Measurements from ENCODE around the gene SLC12A6.
"Not testable (repeated sequence)": the region's sequence is repeated elsewhere in the genome, so short reads cannot be mapped to it uniquely, and the experiment has no call there.

Gene SLC12A6

GRCh38 chr15:34337557-34338306 lies at the start of gene SLC12A6:
TSS of gene SLC12A6 (minus strand) at chr15:34337781. CDS start at chr15:34336680, 1,101 bp downstream.
- peak; percentile 71 for DNase-seq

- not testable (repeated sequence) for DNase-seq
Observed at GRCh38 chr15:34381829-34382521, 44.4 kb upstream of the SLC12A6 start.

DNA sequence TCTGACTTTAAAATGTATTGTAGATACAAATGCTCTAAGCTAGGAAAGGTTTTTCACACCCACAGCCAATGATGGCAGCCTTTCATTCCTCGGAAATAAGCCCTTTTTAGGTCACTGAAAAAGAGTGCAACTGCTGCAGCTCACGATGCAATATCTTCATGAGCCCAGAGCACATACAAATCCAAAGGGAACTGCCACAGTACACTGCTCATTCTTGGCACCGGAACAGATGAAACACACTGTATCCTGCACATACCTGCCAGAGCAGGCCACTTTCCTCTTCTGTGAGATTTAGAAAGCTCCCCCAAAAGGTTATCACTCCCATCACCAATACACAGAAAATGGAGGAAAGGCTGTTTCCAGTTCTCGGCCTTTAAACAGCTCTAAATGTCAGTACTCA lies 42.9 kb upstream of the SLC12A6 start:
- not testable (repeated sequence) for DNase-seq

GRCh38 chr15:34376856-34377255 lies 39.3 kb upstream of the SLC12A6 start:
- DNase-seq: no peak

DNA sequence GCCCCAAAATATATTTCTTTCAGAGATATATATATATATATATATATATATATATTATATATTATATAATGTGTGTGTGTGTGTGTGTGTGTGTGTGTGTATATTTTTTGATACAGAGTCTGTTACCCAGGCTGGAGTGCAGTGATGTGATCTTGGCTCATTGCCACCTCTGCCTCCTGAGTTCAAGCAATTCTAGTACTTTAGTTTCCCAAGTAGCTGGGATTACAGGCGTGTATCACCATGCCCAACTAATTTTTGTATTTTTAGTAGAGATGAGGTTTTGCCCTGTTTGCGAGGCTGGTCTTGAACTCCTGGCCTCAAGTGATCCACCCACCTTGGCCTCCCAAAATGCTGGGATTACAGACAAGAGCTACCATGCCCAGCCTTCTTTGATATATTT lies 38.0 kb upstream of the SLC12A6 start:
- not testable (repeated sequence) for DNase-seq

- DNase-seq: no peak
Observed at GRCh38 chr15:34374816-34375215, 37.2 kb upstream of the SLC12A6 start.

GRCh38 chr15:34373951-34374350 lies 36.4 kb upstream of the SLC12A6 start:
- no peak for DNase-seq

GRCh38 chr15:34370643-34371042 lies 33.1 kb upstream of the SLC12A6 start:
- DNase-seq: no peak

- DNase-seq: no peak
Observed at GRCh38 chr15:34370129-34370528, 32.5 kb upstream of the SLC12A6 start.

DNA sequence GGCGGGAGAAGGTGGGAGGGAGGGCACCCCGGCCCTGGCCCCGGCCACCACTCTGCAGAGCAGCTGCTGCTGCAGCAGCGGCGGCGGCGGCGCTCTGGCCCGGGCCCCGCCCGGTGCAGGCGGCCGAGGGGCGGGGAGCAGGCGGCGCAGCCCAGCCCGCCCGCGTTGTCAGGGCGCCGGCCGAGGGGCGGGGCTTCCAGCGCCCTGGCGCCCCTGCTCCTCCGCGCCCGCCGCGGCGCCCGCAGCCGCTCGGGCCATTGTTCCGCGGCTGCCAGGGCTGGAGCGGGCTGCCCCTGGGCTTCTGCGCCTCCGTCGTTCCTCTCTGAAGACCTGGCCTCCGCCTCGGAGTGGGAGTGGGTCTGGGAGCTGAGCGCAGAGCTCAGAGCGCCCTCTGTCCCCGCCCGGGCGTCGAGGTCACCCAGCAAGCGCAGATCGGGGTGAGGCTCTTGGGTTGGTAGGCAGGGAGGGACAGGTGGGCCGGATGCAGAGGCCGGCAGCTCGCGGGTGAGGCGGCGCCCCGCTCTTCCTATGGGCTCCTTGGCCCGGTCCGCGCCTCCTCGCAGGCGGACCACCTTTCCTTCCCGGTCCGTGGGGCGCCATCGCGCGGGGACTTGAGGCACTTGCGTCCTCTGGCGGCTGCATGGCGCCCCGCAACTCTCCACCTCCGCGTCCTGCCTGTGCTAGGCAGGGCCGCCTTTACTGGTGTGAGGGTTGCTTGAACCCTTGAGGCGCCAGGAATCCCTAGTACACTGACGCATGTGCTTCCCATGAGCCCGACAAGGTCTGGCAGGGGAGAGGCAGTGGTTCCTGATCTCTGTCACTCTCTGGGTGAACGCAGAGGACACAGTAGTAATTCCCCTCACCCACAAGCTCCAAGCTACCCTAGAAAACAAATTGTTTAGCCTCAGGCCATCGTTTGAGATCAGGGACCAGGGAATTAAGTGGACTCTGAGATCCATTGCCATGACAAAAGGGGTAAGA lies 29.8 kb upstream of the SLC12A6 start, which contains the start of gene LPCAT4:
TSS of gene LPCAT4 (minus strand) at position 96 of the 981 bp plus-strand sequence. CDS start 96 bp downstream, outside the sequence.
- DNase-seq: peak; percentile 81

- DNase-seq: peak; percentile 21
Observed at GRCh38 chr15:34366271-34367065, 28.9 kb upstream of the SLC12A6 start.

DNA sequence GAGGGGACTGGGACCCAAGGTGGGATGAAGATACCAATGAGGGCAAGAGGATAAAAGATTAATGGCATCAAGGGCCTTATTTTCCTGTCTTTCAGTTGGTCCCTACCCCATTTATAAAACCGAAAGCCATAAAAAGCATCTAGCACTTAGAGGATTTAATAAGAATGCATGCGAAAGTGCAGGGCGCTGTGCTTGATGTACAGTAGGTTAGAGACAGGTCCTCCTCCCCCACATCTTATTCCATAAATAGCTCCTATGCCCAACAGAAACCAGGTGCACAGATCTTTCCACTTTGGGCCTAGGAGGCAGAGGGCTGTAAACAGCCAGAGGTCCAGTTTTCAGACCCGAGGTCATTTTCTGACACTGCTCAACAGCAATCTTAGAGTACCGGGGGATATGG lies 28.3 kb upstream of the SLC12A6 start:
- no peak for DNase-seq

- no peak for DNase-seq
Observed at GRCh38 chr15:34365091-34365825, 27.7 kb upstream of the SLC12A6 start.

- DNase-seq: no peak
Observed at GRCh38 chr15:34364041-34364440, 26.5 kb upstream of the SLC12A6 start.

DNA sequence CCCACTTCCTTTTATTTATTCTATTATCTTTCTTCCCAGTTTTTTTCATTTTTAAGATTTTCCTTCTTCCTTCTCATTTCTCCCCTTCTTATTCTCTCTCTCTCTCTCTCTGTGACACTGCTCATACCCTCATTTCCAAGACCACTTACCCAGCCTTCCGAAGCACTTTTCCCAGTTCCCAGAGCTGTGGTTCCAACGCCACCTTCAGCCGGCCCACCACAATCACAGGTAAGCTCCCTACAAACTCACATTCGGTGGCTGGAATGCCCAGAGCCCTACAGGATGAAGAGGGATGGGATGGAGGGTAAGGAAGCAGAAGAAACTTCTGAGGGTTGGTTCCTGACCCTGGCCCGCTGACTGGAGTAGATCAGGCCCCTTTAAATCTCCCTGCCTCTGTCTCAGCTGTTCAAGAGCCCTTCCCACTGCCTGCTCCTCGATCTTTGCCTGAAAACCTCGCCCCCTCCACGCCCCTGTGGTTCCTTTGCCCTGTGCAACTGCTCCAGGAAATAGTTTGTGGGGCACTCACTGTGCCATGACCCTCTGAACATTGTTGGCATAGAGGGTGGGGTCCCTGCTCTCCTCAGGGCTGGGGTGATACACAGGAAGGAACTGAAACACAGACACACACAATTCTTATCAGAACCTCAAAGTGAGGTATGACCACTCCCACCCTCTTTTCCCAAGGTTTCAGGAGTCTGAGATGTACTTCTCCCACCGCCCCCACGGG lies 24.6 kb upstream of the SLC12A6 start:
- no peak for DNase-seq

- no peak for DNase-seq
Observed at GRCh38 chr15:34361278-34361677, 23.7 kb upstream of the SLC12A6 start.

DNA sequence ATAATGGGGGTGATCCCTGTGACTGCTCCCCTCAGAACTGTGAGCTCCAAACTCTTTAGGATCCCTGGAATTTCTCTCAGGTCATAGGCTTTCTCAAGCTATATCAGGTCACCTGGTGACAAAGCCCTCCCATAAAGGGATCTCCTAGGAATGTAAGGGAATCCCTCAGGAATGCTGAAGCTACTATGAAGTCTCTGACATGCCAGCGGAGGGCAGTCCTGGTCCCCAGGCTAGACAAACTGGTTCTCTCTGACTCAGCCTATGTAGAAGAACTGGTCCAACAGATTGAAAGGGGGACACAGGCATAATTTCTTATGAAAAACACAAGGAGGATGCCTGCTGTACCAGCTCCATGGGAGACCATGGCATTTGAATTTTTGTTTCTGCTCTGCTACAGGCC lies 22.7 kb upstream of the SLC12A6 start:
- DNase-seq: no peak

DNA sequence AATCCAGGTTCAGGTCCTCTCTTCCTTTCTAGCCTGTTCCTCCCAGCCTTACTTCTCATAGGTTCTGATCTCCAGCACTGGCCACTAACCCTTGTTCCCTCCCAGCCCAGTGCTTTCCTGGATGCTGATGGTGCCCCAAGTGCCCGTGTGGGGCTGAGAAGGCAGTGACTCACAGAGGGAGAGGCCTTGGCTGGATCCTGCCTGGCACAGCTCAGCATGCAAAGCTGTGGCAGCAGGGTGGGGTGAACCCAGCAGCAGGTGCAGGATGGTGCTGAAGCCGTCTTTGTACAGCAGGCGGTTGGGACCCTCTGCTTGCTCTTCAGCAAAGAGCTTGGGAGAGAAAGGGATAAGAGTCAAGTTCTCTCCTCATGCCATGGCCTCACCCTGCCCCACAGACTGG lies 21.8 kb upstream of the SLC12A6 start:
- no peak for DNase-seq

- DNase-seq: no peak
Observed at GRCh38 chr15:34358948-34359347, 21.4 kb upstream of the SLC12A6 start.

DNA sequence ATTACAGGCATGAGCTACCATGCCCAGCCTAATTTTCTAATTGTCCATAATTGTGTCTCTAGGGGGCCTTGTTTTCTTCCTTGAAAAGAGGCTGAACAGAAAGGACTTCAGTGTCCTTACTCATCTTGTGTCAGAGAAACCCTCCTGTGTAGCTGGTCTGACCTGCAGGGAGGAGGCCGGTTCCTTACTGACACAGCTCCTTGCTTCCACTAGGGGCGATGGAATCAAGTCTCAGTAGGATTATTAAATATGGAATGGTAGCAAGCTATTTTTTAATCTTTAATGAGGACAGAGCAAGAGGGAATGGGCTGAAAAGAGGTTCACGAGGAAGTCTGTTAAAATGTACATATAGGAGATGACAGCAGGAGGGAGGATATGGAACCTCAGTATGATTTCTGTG lies 20.8 kb upstream of the SLC12A6 start:
- DNase-seq: no peak

DNA sequence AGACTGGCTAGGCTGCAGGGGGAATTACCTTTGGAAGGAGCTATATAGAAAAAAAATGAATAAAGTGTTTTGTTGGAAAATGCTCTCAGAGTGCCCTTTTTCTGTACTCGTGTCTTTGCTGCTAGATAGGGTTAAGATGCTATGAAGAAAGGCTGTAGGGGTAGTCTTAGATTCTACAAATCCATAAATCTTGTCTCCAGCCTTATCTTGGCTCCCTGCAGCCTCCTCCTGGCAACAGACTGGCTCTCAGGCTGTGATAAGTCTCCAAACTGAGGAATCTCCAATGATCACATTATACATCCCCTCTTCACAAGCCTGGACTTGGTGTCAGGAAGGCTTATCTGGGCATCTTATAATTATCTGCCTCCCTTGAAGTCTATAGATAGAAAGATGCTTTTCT lies 20.1 kb upstream of the SLC12A6 start:
- no peak for DNase-seq

All from NCI-H1092 treated with DMSO at 0.1 percent for 48 hours (cell line).